C4-2B (cell line): Measurements from ENCODE around the gene PRKCA.

ENCODE experiments used
- H3K27ac ChIP-seq: fragments of 450-650 bp; 2 replicates; pipeline ENCODE4 v1.5.1; 2017
- CTCF ChIP-seq: fragments of 450-650 bp; conservative IDR thresholded peaks from 2 replicates; pipeline ENCODE4 v1.5.1; 2017; ENCODE audit warnings: mild to moderate bottlenecking
- ZFX ChIP-seq: fragments of 450-650 bp; IDR thresholded peaks from 2 replicates; pipeline ENCODE4 v1.6.1; 2017

The PRKCA gene

GRCh38 chr17:66567234-66568170, 265.1 kb downstream of the PRKCA start:
- H3K27ac ChIP-seq: peak overlapping the region; percentile 45

DNA sequence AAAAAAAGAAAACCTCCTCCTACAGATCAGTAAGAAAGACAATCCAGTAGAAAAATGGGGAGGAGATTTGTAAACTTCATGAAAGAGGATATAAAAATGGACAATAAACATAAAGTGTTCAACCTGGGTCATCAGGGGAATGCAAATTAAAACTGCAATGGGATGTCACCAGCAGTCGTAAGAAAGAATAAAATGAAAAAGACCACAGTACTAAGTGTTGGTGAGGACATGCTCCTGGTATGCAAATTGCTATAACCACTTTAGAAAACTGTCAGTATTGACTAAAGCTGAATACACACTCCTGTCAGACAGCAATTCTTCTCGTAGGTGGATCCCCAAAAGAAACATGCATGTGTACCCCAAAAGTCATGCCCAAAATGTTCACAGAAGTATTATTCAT, 267.2 kb downstream of the PRKCA start:
- H3K27ac ChIP-seq: no peak overlapping the region
- TF ChIP-seq CTCF (no peak), ZFX (no peak)

More at GRCh38 chr17:66567234-66568170, 265.1 kb downstream of the PRKCA start:
- no peak for TF ChIP-seq ZFX
- TF ChIP-seq CTCF: peak; percentile 96

DNA sequence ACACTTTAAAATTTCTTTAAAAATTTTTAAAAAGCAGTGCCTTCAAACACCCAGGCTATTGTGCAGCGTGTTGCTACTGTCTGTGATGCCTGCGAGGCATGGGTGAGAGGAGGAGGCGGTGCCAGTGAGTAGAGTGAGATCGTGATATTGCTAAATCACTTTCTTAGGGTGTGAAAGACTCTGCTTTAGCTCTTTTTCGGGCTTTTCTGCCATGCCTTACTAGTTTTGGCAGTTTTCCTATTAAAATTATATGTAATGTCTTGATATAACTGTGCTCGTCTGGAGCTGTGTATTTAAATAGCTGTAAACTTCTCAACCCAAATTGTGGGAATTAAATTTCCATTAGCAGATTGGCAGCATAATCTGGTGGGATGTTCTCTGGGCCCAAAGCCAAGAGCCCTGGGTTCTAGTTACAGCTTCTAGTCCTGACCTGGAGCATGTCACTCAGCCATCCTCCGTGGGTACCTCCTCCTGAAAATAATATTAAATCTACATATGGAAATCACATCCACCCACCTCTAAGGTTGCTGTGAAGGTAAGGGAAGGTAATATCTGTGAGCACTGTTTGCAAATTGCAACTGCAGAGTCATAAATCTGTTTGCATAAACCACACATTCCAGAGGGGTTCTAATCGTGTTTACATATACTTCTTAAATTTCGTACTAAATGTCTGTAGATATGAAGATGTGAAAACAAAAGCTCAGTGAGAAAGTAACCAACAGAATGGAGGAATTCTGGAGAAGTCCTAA, 268.2 kb downstream of the PRKCA start:
- H3K27ac ChIP-seq: peak overlapping the region; percentile 11; the same call in 1 of the 2 replicates
- TF ChIP-seq ZFX (no peak), CTCF (no peak)

DNA sequence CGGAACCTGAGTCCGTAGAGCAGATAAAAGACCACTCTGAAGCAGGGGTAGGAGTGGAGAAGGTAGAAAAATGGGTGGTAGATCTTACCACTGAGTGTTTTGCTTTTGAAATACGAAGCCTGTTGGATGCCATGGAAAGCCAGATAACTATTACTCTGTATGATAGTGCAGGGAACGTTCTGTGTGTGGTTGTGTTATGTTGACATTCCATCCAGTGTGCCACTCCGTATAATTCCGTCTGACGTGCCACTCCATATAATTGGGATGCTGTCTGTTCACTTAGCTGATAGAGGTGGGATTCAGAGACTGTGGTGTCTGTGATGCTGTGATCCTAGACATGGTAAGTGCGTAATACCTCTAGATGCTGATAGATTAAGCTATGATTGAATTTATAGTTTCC, 269.3 kb downstream of the PRKCA start:
- TF ChIP-seq ZFX: no peak
- TF ChIP-seq CTCF: no peak
- H3K27ac ChIP-seq: no peak overlapping the region

- no peak for TF ChIP-seq ZFX
- no peak for TF ChIP-seq CTCF
Observed at GRCh38 chr17:66573078-66573477, 270.7 kb downstream of the PRKCA start.

GRCh38 chr17:66574123-66574522, 271.7 kb downstream of the PRKCA start:
- TF ChIP-seq ZFX (no peak), CTCF (no peak)
- no peak overlapping the region for H3K27ac ChIP-seq

More at GRCh38 chr17:66573078-66573477, 270.7 kb downstream of the PRKCA start:
- H3K27ac ChIP-seq: no peak overlapping the region

- H3K27ac ChIP-seq: no peak overlapping the region
- no peak for TF ChIP-seq CTCF
- no peak for TF ChIP-seq ZFX
Observed at GRCh38 chr17:66576473-66576872, 274.1 kb downstream of the PRKCA start.
